CD4-positive, alpha-beta T cell treated with Interleukin-6 for 4 hours (primary cell): ENCODE measurements around the gene GEMIN5.
"Not testable (repeated sequence)": the region's sequence is repeated elsewhere in the genome, so short reads cannot be mapped to it uniquely, and the experiment has no call there.

Experiments
- DNase-seq: peaks from one replicate; pipeline ENCODE4 v3.0.0-alpha.2; 2020; ENCODE audit warnings: mixed read lengths

The GEMIN5 gene

DNA sequence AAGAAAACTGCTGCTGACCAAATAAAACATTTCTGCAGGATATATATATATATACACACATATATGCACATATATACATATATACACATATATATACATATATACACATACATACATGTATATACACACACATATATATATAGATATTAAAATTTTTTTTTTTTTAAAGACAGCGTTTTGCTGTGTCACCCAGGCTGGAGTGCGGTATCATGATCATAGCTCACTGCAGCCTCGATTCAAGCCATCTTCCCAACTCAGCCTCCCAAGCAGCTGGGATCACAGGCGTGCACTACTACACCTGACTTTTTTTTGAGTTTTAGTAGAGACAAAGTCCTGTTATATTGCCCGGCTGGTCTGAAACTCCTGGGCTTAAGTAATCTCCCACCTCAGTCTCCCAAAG lies 5.5 kb upstream of the GEMIN5 start:
- no peak for DNase-seq

DNA sequence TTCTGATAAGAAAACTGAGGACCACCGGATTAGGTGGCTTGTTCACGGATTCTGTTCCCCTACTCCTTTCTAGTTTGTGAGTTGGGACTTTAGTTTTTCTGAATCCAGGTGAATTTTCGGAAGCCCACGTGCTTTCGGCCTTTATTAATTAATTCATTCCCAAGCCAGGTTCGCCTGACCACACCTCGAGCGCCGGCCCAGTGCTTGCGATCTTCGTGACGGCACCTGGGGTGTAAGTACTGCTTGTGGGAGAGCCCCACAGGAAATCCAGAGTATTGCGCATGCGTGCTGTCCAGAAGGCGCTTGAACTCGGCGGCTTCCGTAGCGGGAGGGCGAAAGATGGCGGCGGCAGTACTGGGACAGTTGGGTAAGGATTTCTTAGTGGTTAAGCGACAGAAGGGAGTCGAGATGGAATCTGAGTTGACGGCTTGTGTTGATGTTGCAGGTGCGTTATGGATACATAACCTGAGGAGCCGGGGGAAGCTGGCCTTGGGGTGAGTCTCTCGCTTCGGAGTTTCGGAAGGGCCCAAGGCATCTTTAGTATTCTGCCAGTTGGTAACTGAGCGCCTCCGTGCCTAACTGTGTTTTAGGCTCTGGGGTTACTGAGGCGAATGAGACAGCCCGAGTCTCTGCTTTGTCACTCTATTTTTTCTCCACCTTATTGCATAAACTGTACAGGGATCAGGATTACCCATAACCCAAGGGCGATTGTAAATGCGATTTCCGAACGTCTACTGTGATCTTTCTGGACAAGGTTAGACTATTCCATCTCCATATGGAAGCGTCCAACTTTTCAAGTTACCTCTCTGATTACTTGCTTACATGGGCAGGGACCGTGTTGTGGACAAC lies 3.0 kb upstream of the GEMIN5 start, which contains the start of gene MRPL22:
Gene MRPL22 (plus strand): TSS at position 302 of the 849 bp plus-strand sequence. CDS start 38 bp downstream, at position 340.
- peak; percentile 95 for DNase-seq

DNA sequence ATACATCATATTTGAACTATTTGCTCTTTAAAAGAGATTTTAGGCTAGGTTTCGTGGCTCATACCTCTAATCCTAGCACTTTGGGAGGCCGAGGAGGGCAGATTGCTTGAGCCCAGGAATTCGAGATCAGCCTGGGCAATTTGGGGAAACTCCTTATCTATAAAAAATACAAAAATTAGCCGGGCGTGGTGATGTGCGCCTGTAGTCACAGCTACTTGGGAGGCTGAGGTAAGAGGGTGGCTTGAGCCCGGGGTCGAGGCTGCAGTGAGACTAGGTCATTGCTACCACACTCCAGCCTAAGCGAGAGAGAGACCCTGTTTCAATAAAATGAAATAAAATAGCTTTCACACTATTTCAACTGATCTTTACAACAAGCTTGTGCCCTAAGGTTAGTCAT lies 2.4 kb upstream of the GEMIN5 start:
- DNase-seq = no peak

GRCh38 chr5:154939387-154939786 lies 1.4 kb upstream of the GEMIN5 start:
- DNase-seq = not testable (repeated sequence)

DNA sequence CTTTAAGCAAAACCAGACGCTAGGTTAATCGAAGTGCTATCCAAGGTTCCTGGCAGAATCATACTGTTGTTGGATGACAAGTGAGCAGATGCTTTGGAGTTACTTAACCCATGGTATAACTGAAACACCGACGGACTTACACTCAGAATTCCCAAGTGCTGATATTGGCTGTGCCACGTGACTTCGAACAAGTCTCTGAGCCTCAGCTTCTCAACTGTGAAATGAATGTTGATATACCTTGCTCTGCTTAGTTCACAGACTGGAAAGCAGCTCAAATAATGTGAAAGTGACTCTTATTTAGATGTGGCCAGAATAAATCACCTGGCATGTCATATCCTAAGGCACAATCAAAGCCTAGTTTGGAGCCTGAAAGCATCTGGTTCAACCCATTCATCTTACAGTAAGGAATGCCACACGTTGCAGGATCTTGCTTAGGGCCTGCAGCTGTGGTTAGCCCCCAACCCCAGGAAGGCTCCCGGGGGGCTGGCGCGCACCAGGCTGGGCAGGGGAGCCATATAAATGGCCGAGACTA lies 759 bp downstream of the GEMIN5 start:
- no peak for DNase-seq

DNA sequence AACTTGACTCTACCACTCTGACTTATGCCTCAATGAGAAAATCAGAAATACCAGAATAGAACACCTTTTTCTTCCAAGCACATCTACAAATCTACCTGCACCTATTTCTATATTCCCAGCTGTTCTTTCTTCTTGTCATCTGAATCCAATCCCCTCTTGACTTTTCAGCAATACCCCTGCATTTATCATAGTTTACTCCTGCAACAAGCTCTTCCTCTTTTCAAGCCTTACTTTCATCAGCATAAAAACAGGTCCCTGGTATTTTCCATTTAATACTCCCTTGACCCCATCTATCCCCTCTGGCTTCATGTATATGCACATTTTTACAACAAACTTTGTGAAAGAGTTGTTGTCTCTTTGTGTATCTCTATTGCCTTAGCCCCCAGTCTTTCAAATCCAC lies 3.1 kb downstream of the GEMIN5 start:
- no peak for DNase-seq

DNA sequence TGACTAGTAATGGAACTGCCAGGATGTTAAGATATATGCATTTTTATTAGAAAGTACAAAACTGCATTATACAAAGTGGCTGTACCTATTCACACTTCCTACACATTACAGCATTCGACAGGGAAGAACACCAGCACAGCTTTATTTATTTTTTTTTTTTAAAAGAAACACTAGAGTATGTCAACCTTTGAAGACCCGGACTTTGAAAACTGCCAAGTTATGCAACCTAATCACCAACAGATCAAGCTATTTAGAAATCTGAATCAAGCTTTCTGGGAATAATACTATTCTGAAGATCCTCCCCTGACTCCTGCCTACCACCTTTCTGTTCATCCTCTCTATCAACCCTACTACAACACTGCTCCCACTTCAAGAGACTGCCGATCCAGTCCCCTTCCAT lies 4.5 kb downstream of the GEMIN5 start:
- DNase-seq = no peak

- DNase-seq = no peak
Observed at GRCh38 chr5:154923441-154924430, 14.3 kb downstream of the GEMIN5 start.

DNA sequence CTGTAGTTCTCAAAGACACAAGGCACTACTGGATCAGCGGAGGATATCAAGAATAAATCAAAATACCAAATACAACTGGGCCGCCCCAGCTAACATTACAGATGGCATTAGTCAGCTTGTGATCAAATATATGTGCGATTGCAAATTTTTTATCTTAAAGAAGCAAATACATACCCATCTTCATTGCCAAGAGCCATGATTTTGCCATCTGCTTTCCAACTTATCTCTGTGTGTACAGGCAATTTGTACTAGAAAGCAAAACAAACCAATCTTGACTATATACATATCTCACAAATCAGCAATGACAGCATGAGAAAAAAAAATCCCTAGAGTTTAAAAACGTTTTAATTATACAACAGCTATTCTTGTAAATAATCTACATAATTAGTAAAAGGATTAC lies 20.3 kb downstream of the GEMIN5 start:
- no peak for DNase-seq

DNA sequence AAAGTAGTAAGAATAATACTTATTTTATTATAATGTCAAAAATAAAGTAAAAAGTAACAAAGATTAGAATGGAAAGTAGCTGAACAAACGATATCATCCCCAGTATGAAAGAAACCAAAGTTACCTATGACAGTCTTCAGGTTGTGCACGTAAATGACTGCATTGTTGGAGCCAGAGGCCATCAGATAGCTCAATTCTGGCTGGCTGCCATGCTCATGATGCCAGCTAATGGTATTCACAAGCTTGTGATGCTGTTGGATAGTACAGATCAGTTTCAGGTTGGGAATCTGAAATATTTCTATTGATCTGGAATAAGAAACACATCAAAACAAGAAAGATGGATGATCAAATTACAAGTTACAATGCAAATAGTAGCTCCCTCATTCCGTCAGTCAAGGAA lies 21.1 kb downstream of the GEMIN5 start:
- DNase-seq = no peak

- DNase-seq = not testable (repeated sequence)
Observed at GRCh38 chr5:154905601-154906000, 32.4 kb downstream of the GEMIN5 start.

- no peak for DNase-seq
Observed at GRCh38 chr5:154901913-154902312, 36.1 kb downstream of the GEMIN5 start.

- no peak for DNase-seq
Observed at GRCh38 chr5:154901276-154901675, 36.7 kb downstream of the GEMIN5 start.

GRCh38 chr5:154900066-154900465 lies 37.9 kb downstream of the GEMIN5 start:
- DNase-seq = no peak

- DNase-seq = no peak
Observed at GRCh38 chr5:154899151-154899816, 38.7 kb downstream of the GEMIN5 start.

DNA sequence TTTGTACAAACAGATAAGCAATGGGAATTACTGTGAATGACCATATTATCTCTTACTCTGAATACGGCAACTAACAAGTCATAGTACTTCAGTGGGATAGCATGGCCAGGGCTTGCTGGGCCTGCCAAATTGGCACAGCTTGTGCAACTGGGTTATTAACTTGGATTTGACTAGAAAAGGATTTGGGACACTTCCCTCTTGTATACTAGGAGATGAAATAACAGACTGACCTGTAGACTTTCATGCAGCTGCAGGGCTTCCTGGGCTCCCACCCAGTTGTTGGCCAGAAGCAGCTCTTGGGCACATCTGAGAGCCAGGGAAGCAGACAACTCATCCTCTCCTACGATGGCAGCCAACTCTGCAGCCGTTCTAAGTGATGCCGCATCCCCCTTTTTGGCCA lies 39.8 kb downstream of the GEMIN5 start:
- no peak for DNase-seq

- DNase-seq = no peak
Observed at GRCh38 chr5:154896562-154897165, 41.3 kb downstream of the GEMIN5 start.

DNA sequence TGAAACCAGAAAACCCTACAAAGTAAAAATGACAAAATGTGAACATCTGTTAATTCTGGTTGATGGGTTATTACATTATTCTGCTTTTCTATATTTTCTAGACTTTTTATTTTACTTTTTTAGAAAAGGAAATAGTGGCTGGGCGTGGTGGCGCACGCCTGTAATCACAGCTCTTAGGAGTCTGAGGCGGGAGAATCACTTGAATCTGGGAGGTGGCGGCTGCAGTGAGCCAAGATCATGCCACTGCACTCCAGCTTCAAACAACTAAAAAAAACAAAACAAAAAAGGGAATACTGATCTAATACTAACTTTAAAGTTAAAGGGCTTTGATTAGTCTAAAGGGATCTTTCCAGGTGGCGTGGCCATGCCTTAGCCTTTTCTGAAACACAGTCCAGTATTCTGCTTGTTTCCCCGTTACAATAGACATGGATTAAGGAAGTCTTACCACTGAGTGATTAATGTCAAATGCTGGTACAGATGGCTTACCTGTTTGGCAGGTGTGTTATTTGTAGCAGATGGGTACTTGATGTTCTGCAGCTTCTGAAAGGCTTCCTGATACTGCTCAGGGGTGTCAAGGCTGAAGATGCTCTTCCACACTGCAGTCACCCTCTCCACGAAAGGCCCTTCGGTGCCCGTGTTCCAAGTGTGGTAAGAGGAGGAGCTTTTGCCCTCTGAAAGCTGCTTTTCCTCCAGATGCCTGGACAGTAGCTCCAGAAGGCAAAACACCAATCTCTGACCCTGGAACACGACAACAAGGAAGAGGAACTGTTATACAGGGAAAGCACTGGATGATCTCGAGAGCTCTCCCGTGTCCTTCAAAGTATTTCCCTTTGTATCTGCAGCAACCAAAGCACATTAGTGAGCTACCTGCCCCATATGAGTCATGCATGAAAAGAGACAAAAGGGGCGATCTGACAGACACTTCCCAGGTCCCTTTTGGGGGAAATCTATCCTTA lies 42.1 kb downstream of the GEMIN5 start:
- DNase-seq = no peak

DNA sequence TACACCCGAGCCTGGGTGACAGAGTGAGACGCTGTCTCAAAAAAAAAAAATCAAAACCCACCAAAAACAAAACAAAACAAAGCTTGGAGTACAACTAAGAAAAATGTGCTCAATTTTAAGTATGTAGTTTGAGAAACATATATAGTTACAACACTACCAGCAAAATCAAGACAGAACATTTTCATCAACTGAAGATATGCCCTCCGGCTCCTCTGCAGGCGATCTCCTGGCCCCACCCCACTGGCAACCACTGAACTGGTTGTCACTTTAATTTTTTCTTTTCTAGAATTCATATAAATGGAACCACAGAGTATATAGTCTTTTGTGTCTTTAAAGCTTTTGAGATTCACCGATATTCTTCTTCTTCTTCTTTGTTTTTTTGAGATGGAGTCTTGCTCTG lies 44.6 kb downstream of the GEMIN5 start:
- DNase-seq = no peak

- DNase-seq = no peak
Observed at GRCh38 chr5:154892369-154892771, 45.6 kb downstream of the GEMIN5 start.

DNA sequence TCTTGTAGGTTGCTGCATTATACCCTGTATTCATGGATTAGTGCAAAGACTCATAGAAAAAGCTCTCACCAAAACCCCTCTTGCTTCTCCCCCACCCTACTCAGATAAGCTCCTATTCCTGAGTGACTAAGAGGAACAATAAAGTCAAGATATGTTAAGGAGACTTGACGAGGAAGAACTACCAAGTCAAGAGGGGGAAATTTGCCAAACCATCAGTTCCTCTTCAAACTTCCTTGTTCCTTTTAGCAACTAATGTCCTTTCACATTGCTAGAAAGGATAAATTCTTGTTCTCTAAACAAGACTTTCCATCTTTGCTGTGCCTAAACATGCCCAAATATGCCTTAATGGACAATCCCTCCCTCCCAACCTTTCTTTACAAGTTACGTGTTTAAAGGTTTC lies 52.6 kb downstream of the GEMIN5 start:
- DNase-seq = no peak
